H1 (cell line): ENCODE measurements around the gene RPL18. TPM values are rescaled to one million over a fixed set of nuclear protein-coding genes. Genes with fewer than 3 reads are reported as not detected.
A peak's percentile ranks its signal among the peaks of the same experiment; 100 is the strongest.

Experiments used
- CTCF ChIA-PET: fragments of 300-600 bp; sonication (Branson Sonifier 250); formaldehyde crosslinking; loops from one replicate; lab custom pipeline; 2021; ENCODE audit not compliant: partially characterized antibody; lab: Charles Lee
- POLR2A ChIA-PET: fragments of 300-600 bp; sonication (Branson Sonifier 250); formaldehyde crosslinking; loops from one replicate; lab custom pipeline; 2021; ENCODE audit warnings: inconsistent platforms; ENCODE audit not compliant: partially characterized antibody; lab: Charles Lee
- DNase-seq, 2 experiments: peaks; one replicate each; pipeline versions ENCODE4 v3.0.0 to v3.0.0-alpha.2; 2010 to 2022; ENCODE audit warnings: low spot score in 2 of 2, low read depth in 1 of 2, mixed read lengths in 1 of 2
- FAIRE-seq: peaks from 2 replicates; lab custom pipeline; 2011; peaks lifted over from hg19 to GRCh38; lab: Jason Lieb, UNC
- H2AFZ ChIP-seq: 2 replicates; pipeline ENCODE4 v1.8.1; 2012; ENCODE audit warnings: low read length, inconsistent platforms
- H2AK5ac ChIP-seq: 2 replicates; pipeline ENCODE4 v1.6.1; 2013; ENCODE audit warnings: low read depth, low read length
- H2BK120ac ChIP-seq: replicated peaks from 2 replicates; pipeline ENCODE3; 2013; ENCODE audit warnings: low read depth, low read length, inconsistent platforms
- H2BK12ac ChIP-seq: 2 replicates; pipeline ENCODE4 v1.6.1; 2013; ENCODE audit warnings: low read depth, low read length
- H2BK15ac ChIP-seq: 2 replicates; pipeline ENCODE4 v1.6.1; 2013; ENCODE audit warnings: low read length
- H2BK20ac ChIP-seq: 2 replicates; pipeline ENCODE4 v1.6.1; 2013; ENCODE audit warnings: low read length
- H2BK5ac ChIP-seq: 2 replicates; pipeline ENCODE4 v1.6.1; 2013; ENCODE audit warnings: low read depth, low read length
- H3K14ac ChIP-seq: 2 replicates; pipeline ENCODE4 v1.6.1; 2013; ENCODE audit warnings: inconsistent platforms; ENCODE audit not compliant: insufficient read length
- H3K18ac ChIP-seq: 2 replicates; pipeline ENCODE4 v1.6.1; 2013; ENCODE audit warnings: low read length; ENCODE audit errors: extremely low read depth
- H3K23ac ChIP-seq: 2 replicates; pipeline ENCODE4 v1.6.1; 2013; ENCODE audit warnings: inconsistent platforms; ENCODE audit not compliant: insufficient read length
- H3K23me2 ChIP-seq: 2 replicates; pipeline ENCODE4 v1.6.1; 2013; ENCODE audit warnings: low read depth, low read length
- H3K27ac ChIP-seq: 2 replicates; pipeline ENCODE4 v1.6.1; 2011; ENCODE audit warnings: low read depth, low read length, inconsistent platforms
- H3K27me3 ChIP-seq, 4 experiments: replicated peaks in 1 of 4; 1 replicate in 1 of 4; 2 replicates in 3 of 4; pipeline versions ENCODE4 v1.6.1 to v1.8.1; 2011 to 2013; ENCODE audit warnings: low read length in 3 of 4, mild to moderate bottlenecking in 3 of 4, inconsistent platforms in 2 of 4, mixed read lengths in 2 of 4, moderate library complexity in 1 of 4; ENCODE audit not compliant: control insufficient read depth in 3 of 4, insufficient read depth in 3 of 4; ENCODE audit errors: extremely low read depth in 1 of 4
- H3K36me3 ChIP-seq, 4 experiments: 2 replicates each; pipeline versions ENCODE4 v1.6.1 to v1.8.1; 2011 to 2013; ENCODE audit warnings: mild to moderate bottlenecking in 4 of 4, low read length in 3 of 4, moderate library complexity in 2 of 4, control low read depth in 1 of 4, inconsistent platforms in 1 of 4; ENCODE audit not compliant: insufficient read depth in 4 of 4, control insufficient read depth in 2 of 4
- H3K4ac ChIP-seq: replicated peaks from 2 replicates; pipeline ENCODE3; 2013; ENCODE audit warnings: low read length, low read depth, mixed read lengths, inconsistent platforms; ENCODE audit not compliant: insufficient read length
- H3K4me1 ChIP-seq, 4 experiments: replicated peaks in 1 of 4; 1 replicate in 1 of 4; 2 replicates in 3 of 4; pipeline versions ENCODE4 v1.6.1 to v1.8.1; 2011 to 2013; ENCODE audit warnings: low read length in 3 of 4, inconsistent platforms in 2 of 4, mixed read lengths in 1 of 4; ENCODE audit not compliant: insufficient read depth in 4 of 4, control insufficient read depth in 3 of 4
- H3K4me2 ChIP-seq, 2 experiments: 2 replicates each; pipeline versions ENCODE4 v1.6.1 to v1.8.1; 2011 to 2013; ENCODE audit warnings: low read depth in 2 of 2, low read length in 2 of 2, control low read depth in 1 of 2, inconsistent platforms in 1 of 2, mild to moderate bottlenecking in 1 of 2; ENCODE audit not compliant: insufficient read depth in 1 of 2
- H3K4me3 ChIP-seq, 4 experiments: fragments of 200-600, 300-600 bp in 1 of 4; sonication (generic), shearing (Covaris generic), sonication (Bioruptor Twin) in 1 of 4; 2 replicates each; pipeline versions ENCODE4 v1.5.1 to v1.8.1; 2011 to 2016; ENCODE audit warnings: low read length in 4 of 4, low read depth in 3 of 4, control low read depth in 2 of 4, inconsistent platforms in 2 of 4, mild to moderate bottlenecking in 2 of 4, mixed read lengths in 1 of 4, moderate library complexity in 1 of 4; ENCODE audit not compliant: insufficient read depth in 2 of 4; ENCODE audit errors: extremely low read depth in 1 of 4
- H3K56ac ChIP-seq: replicated peaks from 2 replicates; pipeline ENCODE3; 2013; ENCODE audit warnings: low read depth, mild to moderate bottlenecking, mixed read lengths, low read length, inconsistent platforms; ENCODE audit not compliant: insufficient read length
- H3K79me1 ChIP-seq: 2 replicates; pipeline ENCODE4 v1.6.1; 2013; ENCODE audit warnings: low read depth, low read length, control low read depth
- H3K79me2 ChIP-seq, 2 experiments: 2 replicates each; pipeline versions ENCODE4 v1.6.1 to v1.8.1; 2012 to 2013; ENCODE audit warnings: low read length in 2 of 2, mild to moderate bottlenecking in 2 of 2, inconsistent platforms in 1 of 2; ENCODE audit not compliant: insufficient read depth in 2 of 2, control insufficient read depth in 1 of 2
- H3K9ac ChIP-seq, 4 experiments: replicated peaks in 1 of 4; 1 replicate in 1 of 4; 2 replicates in 3 of 4; pipeline versions ENCODE4 v1.6.1 to v1.8.1; 2011 to 2013; ENCODE audit warnings: low read depth in 3 of 4, low read length in 3 of 4, control low read depth in 2 of 4, mild to moderate bottlenecking in 2 of 4, moderate library complexity in 2 of 4, inconsistent platforms in 1 of 4; ENCODE audit errors: extremely low read depth in 1 of 4
- H3K9me3 ChIP-seq, 2 experiments: 2 replicates each; pipeline versions ENCODE4 v1.6.1 to v1.8.1; 2012 to 2013; ENCODE audit warnings: mild to moderate bottlenecking in 2 of 2, moderate library complexity in 2 of 2, control low read depth in 1 of 2, inconsistent platforms in 1 of 2, low read depth in 1 of 2, low read length in 1 of 2, mixed read lengths in 1 of 2; ENCODE audit not compliant: insufficient read depth in 2 of 2
- H4K20me1 ChIP-seq, 2 experiments: replicated peaks in 1 of 2; 2 replicates each; pipeline versions ENCODE3 to v1.8.1; 2011 to 2013; ENCODE audit warnings: inconsistent platforms in 2 of 2, low read length in 2 of 2, mild to moderate bottlenecking in 1 of 2; ENCODE audit not compliant: insufficient read depth in 2 of 2, control insufficient read depth in 1 of 2
- H4K5ac ChIP-seq: 2 replicates; pipeline ENCODE4 v1.6.1; 2013; ENCODE audit warnings: low read length, low read depth, mixed read lengths, inconsistent platforms; ENCODE audit not compliant: insufficient read length
- H4K8ac ChIP-seq: 2 replicates; pipeline ENCODE4 v1.8.0; 2013; ENCODE audit warnings: mild to moderate bottlenecking, moderate library complexity, low read length, inconsistent platforms; ENCODE audit not compliant: insufficient read depth; ENCODE audit errors: extremely low read depth
- H4K91ac ChIP-seq: replicated peaks from 2 replicates; pipeline ENCODE3; 2013; ENCODE audit warnings: low read length, mixed read lengths, inconsistent platforms; ENCODE audit not compliant: insufficient read length
- KDM4A ChIP-seq: IDR thresholded peaks from one replicate; pipeline ENCODE4 v1.7.1; 2012; ENCODE audit warnings: low read depth, mild to moderate bottlenecking, moderate library complexity, low read length, inconsistent platforms; ENCODE audit not compliant: severe bottlenecking
- POLR2A ChIP-seq, 2 experiments: IDR thresholded peaks; 1 replicate in 1 of 2; 2 replicates in 1 of 2; pipeline ENCODE4 v1.6.1; 2011; ENCODE audit warnings: low read depth in 2 of 2, low read length in 2 of 2, mild to moderate bottlenecking in 2 of 2; ENCODE audit errors: control extremely low read depth in 1 of 2
- POLR2AphosphoS5 ChIP-seq: IDR thresholded peaks from 2 replicates; pipeline ENCODE4 v1.6.1; 2011; ENCODE audit warnings: low read depth, low read length
- WGBS, 2 experiments: shearing (Covaris generic) in 1 of 2; methylation state at CpG; one replicate each; pipeline versions ENCODE4 v1.1.6 to v1.1.7; 2013 to 2015; ENCODE audit warnings: low lambda C conversion rate in 2 of 2, mixed read lengths in 2 of 2, inconsistent platforms in 1 of 2, low coverage in 1 of 2, missing lambda C conversion rate in 1 of 2; ENCODE audit not compliant: insufficient replicate concordance in 2 of 2, insufficient coverage in 1 of 2, insufficient read length in 1 of 2; ENCODE audit errors: extremely low coverage in 1 of 2, missing lambda C conversion rate in 1 of 2; 5-methylcytosine and 5-hydroxymethylcytosine counted together
- polyA plus RNA-seq, 7 experiments: library from polyadenylated mRNA; depleted of rRNA in 3 of 7; stranded (reverse) in 5 of 7; unstranded in 2 of 7; fragments of >200 nt in 5 of 7; fragments of 200-250 nt in 2 of 7; gene quantifications; 1 replicate in 5 of 7; 2 replicates in 1 of 7; 4 replicates in 1 of 7; pipeline versions ENCODE4 v1.2.1 to v1.2.3, GENCODE V29; 2011 to 2013; ENCODE audit warnings: missing spikeins in 2 of 7, mixed read lengths in 2 of 7
- total RNA-seq: library from RNA; stranded (reverse); fragmentation: NEBNext Ultra II Directional; extraction: Animal tissue kit (Norgen Biotek cat#: 25700); gene quantifications from 2 replicates; pipeline ENCODE4 v1.2.1, GENCODE V29; 2021

RPL18 gene
- total and polyA plus RNA-seq, 2 of the 8 experiments (the other 6 are each of a cell fraction or from before 2014, with no cell fraction given) = 1,669 to 2,789 TPM

DNA sequence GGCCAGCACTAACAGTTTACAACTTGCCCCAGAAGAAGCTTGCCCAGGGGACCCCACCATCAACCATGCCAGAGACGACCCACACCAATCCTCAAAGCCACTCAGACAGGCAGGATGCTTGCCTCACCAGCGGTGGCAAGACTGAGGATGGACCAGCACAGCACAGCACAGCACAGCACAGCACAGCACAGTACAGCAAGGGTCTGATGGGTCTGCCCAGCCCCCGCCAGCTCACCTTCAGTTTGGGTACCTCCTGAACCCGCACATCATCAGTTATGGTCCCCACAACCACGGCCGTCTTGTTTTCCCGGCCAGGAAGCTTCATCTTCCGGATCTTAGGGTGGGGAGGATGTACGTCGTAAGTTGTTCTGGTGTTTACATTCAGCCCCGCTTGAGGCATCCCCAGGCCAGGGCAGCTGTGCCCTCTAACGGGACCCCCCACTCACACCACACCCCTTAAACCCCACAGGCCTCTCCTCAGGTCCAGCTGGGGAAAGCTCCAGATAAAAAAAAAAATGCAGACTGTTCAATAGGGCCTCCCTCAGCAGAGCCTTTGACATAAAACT lies 2.4 kb downstream of the RPL18 start:
- peaks cover 4% of the 10 kb centered on the region; the same call in 1 of the 2 replicates for H3K79me1 ChIP-seq
- H3K27me3 ChIP-seq = no peaks in the 10 kb centered on the region
- H3K9ac ChIP-seq = peak overlapping the region in 2 of 4 experiments; percentile 13 to 24; a peak in 3 of 7 replicates
- no peak overlapping the region for H2AFZ ChIP-seq
- peak overlapping the region; percentile 64 to 84; a peak in 3 of 4 replicates for H3K4me2 ChIP-seq
- H3K4me1 ChIP-seq = peaks cover 3 to 45% (median 36%) of the 10 kb centered on the region in 4 experiments
- FAIRE-seq (no peak), DNase-seq (no peak)
- no peaks in the 10 kb centered on the region for H3K9me3 ChIP-seq
- peaks cover 20 to 31% of the 10 kb centered on the region in 2 experiments for H3K79me2 ChIP-seq
- peaks cover 25 to 39% of the 10 kb centered on the region in 2 experiments for H4K20me1 ChIP-seq
- no peak overlapping the region for H3K23ac ChIP-seq
- ChIA-PET CTCF (interaction anchor here (0.8 to 7.2 kb wide), 6 partner anchors 8 to 254 kb away, joined by 3 to 37 read pairs (median 6); partner anchors contain the start of gene SPACA4), POLR2A (interaction anchor here (0.6 to 30.9 kb wide), 23 partner anchors 4 to 228 kb away, joined by 3 to 788 read pairs (median 4); partner anchors contain the start of genes CA11, DBP, FAM83E and FUT2)
- H3K27ac ChIP-seq = 0 out of 2 replicates have a peak overlapping the region, but pooled peaks have one; percentile 80
- H2BK5ac ChIP-seq = 0 out of 2 replicates have a peak overlapping the region, but pooled peaks have one; percentile 3
- peaks cover 4% of the 10 kb centered on the region; the same call in 1 of the 2 replicates for H3K23me2 ChIP-seq
- no peak overlapping the region for H3K56ac ChIP-seq
- no peak overlapping the region for H3K18ac ChIP-seq
- peak overlapping the region in 3 of 4 experiments; percentile 93 to 97 (median 94); a peak in 3 of 8 replicates for H3K4me3 ChIP-seq
- TF ChIP-seq KDM4A = no peak
- peak; percentile 52; the same call in 1 of the 2 replicates for TF ChIP-seq POLR2AphosphoS5
- TF ChIP-seq POLR2A (IDR thresholded peaks at IDR 0.05; ENCODE audit: control extremely low read depth in 1 of 2, low read depth in 2 of 2, low read length in 2 of 2) = 0 out of 3 replicates have a peak, but pooled peaks of 1 of the 2 experiments have one; percentile 31
- H4K5ac ChIP-seq = no peak overlapping the region
- no peak overlapping the region for H2BK15ac ChIP-seq
- H3K14ac ChIP-seq = no peak overlapping the region
- H2BK120ac ChIP-seq = no peak overlapping the region
- no peak overlapping the region for H2BK12ac ChIP-seq
- H2AK5ac ChIP-seq = no peak overlapping the region
- no peak overlapping the region; the same call in 1 of the 2 replicates for H4K8ac ChIP-seq
- 90% methylated on average over 12 of the region's 12 CpGs; no CpG with 5 or more reads in 1 of the 2 experiments for whole genome bisulfite sequencing, 2 experiments
- H3K36me3 ChIP-seq = peaks cover 17 to 32% (median 21%) of the 10 kb centered on the region in 4 experiments
- H2BK20ac ChIP-seq = no peak overlapping the region
- no peak overlapping the region for H3K4ac ChIP-seq
- no peak overlapping the region for H4K91ac ChIP-seq
